Fibroblast of upper back skin (primary cell): ENCODE data around the gene PRIMA1.

Experiments
- DNase-seq: peaks from one replicate; pipeline ENCODE4 v3.0.0-alpha.2; 2013

PRIMA1 gene

DNA sequence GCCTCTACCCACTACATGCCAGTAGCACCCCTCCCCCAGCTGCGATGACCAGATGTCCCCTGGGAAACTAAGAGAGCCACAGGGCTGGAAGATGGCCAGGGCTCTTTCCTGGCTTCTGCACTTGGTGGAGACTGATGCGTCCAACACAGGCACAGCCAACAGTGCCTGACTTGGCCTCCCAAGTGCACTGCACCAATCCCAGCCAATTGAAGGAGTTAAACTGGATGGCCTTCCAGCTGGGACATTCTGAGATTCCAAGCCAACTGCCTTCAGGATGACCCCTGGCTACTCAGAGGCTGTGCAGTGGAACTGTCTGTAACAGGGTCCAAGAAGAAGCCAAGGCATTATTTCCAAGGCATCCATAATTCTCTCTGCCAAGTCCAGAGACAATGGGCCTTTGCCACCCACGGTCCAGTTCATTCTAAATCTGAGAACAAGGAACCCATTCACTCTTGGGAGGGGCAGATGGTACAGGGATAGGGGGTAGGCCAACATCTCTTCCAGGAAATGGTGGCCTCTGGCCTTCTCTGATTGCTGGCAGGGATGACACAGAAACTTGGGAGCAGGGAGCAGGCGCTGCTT, 35.2 kb downstream of the PRIMA1 start:
- DNase-seq = no peak

DNA sequence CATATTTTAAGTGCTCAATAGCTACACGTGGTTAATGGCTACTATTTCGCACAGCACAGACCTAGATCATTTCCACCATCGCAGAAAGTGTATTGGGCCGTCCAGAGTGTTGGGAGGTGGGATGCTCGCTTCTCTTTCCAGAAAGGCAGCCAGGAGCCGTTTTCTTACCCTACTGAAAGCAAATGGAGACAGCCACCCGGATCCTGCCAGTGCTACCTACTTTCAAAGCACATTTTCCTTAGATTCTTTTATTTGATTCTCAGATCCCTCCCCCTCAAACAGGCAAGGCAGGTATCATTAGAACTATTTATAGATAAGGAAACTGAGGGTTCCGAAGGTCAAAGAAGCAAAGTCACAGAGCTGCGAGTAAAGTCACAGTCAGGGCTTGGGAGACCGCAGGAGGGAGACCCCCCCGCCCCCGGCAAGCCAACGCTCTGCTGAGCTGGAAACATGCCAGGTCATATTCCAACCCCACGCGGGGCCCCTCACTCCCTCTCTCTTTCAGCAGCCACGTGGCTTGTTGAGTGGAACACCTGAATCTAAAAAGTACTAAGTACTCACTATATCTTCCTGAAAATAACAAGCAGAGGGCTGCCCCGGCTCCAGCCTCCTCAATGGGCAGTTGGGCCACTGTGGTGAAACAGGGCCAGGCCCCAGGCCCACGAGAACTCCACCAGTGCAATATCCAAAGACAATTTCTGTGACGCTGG, 36.2 kb downstream of the PRIMA1 start:
- DNase-seq = no peak

DNA sequence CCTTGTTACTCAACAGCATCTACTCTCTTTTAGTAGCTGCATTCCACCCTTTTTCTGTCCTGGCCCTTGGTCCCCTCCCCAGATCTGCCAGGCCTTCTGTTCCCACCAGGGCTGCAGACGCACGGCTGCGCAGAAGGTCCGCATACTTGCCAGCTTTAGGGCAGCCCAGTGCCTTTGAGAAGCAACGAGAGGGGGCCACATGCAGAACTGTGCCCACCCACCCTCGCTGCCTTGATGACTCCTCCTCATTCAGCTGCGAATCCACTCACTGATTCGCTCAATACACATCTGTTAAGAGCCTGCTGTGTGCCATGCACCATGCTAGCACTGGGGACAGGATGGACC, 39.2 kb downstream of the PRIMA1 start:
- DNase-seq = no peak

DNA sequence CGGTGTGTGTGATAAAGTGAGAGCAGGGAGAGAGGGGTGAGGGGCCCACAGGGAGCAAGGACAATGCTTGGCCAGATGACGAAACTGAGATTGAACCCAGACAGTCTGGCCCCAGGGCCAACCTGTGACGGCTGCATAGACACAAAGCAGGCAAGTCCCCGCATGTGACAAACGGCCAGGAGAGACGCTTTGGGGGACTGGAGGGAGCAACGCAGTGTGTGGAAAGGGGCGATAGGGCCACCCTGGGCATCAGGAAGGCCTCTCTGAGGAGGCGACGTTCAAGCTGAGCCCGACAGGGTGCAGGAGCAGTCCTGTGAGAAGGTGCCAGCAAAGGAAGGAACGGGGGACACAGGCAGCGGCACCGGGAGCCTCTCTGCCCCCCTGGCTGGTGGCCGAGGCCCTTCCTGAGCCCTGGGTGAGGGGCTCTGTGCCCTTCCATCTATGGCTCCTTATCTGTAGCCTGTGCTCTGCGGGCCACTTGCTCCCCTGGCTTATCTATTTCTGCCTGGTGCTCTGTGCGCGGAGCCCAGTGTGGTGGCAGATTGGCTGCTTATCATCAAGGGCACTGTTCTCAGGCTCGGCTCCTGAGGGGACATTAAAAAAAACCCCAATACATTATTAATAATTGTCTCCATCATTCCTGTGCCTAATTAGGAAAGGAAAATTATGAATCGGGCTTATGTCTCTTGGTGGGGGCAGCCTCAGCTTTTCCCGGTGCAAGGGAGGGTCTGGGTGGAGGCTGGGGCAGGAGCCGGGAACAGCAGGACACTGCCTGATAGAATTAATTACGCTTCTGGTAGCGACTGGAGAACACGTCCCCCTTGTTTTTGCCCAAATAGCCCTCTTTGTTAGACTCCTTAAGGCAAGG, 39.8 kb downstream of the PRIMA1 start:
- DNase-seq = no peak

DNA sequence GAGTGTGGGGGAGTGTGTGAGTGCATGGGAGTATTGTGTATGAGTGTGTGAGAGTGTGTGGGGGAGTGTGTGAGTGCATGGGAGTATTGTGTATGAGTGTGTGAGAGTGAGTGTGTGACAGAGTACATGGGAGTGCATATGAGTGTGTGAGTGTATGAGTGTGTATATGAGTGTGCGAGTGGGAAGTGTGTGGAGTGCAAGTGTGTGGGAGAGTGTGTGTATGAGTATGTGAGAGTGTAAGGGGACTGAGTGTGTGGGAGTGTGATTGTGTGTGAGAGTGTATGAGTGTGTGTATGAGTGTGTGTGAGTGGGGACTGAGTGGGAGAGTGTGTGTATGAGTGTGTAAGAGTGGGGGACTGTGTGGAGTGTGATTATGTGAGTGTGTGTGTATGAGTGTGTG, 40.7 kb downstream of the PRIMA1 start:
- DNase-seq = no peak

DNA sequence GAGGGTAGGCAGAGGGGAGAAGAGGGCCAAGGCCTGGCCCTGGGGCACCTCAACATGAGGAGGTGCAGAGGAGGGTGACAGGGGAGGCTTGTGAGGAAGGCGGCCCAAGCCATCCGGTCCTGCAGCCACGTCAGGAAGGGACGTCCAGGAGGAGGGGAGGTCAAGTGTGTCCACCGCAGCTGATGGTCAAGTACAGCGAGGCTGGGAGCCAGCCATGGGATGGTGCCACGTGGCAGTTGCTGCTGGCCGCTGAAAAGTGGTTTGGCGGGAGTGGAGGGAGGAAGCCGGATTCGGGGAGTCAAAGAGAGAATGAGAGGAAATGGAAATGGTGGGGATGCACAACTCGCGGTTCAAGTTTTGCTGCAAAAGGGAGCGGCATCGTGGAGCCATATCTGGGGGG, 41.2 kb downstream of the PRIMA1 start:
- DNase-seq = no peak

DNA sequence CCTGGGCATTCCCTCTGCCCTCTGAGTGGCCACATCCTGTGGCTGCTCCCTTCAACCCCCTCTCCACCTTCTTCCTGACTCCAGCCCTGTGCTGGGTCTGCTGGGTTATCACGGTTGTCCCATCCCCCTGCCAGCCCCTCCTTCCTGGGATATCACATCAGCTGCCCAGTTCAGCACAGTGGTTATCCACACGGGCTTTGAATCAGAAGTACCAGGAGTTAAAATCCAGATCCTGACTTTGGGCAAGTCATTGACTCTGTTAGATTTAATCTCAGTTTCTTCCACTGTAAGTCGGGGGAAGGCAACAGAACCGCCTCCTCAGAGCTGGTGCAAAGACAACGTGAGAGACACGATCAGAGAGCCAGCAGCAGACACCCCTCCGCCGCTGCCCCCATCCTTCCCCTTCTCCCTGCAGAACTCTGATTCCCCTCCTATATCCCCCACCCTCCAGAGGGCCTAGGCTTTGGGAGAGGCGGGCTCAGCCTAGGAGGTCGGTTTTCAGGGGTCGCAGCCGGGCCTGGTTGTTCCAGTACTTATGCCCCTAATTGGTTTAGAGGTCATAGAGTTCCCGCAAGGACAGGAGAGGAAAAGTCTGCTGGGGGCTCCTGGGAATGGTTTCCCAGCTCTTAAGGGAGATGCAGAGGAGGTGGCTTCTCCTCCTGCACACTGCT, 42.5 kb downstream of the PRIMA1 start:
- DNase-seq = no peak

DNA sequence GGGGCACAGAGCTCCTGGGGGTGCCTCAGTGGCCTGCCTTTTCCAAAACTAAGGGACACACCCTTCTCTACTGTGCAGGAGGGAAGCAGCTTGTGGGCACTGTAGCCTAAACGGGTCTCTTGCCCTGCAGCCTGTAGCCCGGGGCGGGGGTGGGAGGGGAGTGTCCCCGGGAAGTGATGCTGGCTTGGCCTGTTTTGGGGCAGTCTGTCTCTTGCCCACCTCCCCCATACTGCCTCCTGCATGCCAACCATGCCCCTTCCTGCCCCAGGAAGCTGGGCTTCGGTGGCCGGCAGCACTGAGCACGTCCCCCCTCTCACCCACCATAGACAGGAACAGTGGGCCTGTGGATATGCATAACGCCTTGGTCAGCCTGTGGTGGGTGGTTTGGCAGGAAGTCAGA, 43.4 kb downstream of the PRIMA1 start:
- DNase-seq = no peak

DNA sequence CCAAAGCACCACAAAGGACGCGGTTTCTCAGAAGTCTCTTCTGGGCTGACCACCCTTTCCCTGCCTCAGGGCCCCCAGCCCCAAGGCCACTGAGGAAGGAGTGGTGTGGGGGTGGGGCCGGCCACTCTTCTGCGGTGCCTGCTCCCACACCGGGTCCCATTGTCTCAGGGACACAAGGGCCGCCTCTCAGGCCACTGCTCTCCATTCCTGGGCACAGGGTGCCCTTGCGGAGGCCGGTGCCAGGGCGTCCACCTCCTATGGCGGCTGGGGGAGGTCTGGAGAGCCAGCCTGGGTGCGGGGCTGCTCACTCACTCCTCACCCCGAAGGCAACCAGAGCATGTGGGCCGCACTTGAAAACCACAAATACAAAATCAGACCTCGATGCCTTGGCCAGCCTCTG, 44.1 kb downstream of the PRIMA1 start:
- no peak for DNase-seq

DNA sequence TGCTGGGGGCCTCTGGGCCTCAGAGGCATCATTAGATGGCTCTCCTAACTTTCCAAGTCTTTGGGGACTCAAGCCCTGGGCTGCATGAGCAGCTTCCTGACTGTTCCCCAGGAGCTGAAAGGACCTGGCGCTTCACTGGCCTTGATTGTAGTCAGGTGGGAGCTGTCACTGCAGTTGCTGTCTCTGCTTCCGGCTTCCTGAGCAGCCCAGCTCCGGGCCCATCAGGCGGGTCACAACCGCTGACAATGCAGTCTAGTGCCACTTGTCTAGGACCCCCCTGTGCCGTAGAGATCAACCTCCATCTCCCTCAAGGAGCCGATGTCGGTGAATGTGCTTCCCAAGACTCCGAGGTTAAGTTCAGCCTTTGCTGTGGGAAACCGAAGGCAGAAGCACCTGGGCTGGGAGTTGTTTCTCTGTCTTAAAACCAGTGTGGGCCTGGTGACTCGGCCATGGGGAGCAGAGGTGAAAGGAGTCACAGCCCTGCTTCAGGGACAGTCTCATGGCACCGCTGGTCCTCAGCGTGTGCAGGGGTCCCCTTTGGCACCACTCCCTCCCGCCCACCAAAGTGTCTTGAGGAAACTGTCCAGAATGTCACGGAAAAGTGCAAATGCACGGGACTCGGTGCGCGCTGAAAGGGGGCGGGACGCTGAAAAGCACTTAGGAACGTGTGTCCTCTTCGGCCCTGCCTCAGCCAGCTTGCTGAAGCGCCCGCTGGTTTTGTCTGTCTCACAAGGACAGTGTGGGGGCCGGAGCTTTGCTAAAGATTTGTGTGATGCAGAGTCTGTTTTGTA, 44.8 kb downstream of the PRIMA1 start:
- no peak for DNase-seq

DNA sequence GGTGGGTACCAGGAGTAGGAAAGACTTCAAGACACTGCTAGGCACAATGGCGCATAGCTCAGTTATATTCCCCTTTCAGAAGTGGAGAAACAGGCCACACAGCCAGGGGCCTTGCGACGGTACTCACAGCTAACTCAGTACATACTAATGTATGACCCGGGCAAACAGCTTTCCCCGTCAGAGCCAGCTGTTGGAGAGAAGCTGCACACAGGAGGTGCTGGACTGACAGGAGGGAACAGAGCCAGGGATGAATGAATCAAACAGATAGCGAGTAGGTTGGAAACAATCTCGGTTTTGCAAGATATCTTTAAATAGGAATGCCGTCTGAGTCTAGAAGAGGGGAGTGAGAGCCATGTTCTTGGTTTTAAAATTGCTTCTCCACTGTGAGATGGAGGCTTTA, 45.5 kb downstream of the PRIMA1 start:
- no peak for DNase-seq

DNA sequence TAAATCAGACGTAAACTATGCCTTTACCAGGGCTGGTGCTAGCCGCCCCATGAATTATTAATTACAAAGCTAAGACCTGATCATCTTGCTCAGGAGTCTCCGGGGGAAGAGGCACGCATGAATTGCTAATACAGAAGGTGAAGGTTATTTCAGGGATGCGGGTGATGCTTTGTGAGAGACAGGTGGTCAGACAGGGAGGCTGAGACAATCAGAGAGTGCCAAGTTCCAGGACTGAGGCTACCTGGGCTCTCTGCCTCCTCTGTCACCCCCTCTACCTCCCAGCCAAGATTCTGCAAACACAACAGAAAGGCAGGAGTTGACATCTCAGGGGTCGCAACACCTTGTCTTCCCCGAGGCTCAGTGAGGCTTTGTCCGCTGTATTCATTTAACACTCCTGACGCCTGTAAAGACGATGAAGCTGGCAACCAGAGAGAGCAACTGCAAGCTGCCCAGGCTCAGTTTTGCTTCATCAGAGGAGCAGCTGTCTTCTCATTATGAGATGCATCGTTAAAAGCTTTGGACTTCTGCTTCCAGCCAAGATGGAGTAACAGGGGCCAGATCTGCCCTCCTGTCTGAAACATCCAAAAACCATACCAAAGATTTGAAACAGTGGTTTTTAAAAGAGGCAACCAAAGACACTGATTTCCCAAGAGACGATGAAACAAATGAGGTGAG, 46.6 kb downstream of the PRIMA1 start:
- no peak for DNase-seq

DNA sequence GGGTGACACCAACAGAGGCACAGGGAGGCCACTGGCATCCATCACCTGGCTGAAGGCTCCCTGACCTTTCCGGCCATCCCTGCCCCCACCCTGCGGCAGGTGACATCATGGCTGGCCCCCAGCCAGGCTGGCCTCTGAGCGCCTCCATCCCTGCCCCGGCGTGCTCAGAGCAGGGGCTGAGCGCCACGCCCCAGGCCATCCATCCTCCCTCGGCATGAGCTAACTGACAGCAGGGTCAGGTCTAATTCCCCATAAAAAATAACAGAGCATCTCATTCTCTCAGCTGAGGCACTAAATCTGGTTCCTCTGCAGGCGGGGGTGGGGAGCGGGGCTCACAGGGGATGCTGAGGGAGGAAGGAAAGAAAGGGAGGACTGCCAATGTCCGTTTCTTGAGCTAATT, 50.7 kb downstream of the PRIMA1 start:
- no peak for DNase-seq

DNA sequence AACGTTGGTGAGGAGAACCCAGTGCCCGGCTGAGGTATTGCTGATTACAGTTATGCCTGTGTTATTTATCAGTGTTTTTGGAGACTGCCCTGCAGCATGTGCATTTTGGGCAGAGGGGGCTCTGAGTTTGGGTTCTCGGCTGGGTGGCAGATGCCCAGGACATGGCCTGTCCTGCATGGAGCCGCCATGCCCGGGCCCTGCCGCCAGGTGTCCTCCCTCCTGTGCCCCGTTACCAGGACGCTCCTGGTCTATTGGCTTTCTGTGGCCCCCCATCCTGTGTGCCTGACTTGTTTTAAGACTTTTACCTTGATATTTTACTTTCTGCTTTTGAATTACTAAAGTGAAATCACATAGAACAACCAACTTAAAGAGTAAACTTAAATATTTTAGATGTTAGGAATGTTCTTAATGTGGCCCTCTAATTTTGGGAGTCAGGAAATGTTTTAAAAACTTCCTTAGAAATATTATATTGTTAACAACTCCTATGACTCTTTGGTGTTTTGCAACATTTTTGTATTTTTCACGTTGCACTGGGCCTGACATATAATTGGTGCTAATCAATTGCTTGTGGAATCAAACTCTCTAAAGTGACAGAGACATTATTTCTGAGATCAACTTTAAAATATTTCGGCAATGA, 51.8 kb downstream of the PRIMA1 start:
- DNase-seq = no peak

DNA sequence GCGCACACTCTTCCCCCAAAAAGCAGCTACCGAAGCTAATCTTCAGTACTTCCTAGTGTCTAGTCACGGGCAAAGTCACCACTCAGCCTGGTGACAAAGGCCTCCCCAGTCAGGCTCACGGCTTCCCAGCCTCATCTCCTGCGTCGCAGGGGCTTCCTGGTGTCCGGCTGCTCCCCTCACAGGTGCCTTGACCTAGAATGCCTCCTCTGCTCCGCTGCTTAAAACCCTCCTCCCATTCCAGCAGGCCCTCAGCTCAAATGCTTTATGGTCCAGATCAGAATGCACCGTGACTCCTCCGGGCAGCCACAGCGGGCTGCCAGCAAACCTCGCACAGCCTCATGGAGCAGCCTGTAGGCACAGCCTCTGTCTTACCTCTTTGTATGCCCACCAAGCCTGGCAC, 53.1 kb downstream of the PRIMA1 start:
- DNase-seq = no peak

DNA sequence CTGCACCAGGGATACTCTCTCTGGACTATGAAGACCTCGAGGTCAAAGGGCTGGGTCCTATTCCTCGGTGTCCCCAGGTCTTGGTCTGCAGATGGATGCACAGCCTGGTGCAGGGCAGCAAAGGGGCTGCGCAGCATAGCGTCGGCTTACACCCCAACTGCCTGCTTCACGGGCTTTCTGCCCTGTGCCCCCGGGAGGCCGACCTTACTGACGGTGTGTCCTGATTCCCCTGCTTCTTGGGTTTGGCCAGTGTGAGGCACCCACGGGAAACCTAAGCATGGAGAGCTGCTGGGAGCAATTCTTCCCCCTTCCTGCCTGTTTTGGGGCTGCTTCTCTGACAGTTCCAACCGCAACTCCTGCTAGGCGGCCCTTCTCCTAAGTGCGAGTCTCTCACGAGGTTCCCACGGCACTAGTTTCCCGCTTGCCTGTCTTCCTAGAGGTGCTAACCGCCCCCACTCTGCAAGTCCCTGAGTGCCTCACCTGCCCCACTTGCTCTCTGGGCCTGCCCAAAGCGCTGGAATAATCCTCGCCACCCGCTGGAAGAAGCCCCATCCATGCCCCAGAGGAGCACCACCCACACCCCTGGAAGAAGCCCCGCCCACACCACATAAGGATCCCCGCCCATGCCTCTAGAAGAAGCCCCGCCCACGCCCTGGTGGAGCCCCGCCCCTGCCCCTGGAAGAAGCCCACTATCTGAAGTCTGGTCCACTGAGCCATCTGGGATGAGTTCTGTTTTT, 54.0 kb downstream of the PRIMA1 start:
- no peak for DNase-seq

DNA sequence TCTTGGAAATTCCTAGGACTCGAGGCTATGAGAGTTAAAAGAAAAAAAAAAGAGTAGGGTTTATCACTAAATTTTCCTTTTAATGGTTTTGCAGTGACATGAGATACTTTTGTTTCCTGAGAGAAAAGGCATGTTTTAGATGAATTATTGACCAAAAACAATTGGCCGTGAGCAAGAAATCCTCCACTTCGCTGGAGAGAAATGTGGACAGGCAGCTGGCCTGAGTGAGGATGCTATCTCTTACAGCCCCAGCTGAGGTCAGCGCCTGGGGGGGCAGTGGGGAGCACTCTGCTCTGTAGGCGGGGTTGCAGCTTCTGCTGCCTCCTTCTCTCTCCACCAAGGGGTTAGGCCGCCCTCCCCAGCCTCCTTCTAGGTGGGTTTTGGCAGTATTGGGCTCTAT, 54.7 kb downstream of the PRIMA1 start:
- DNase-seq = no peak

DNA sequence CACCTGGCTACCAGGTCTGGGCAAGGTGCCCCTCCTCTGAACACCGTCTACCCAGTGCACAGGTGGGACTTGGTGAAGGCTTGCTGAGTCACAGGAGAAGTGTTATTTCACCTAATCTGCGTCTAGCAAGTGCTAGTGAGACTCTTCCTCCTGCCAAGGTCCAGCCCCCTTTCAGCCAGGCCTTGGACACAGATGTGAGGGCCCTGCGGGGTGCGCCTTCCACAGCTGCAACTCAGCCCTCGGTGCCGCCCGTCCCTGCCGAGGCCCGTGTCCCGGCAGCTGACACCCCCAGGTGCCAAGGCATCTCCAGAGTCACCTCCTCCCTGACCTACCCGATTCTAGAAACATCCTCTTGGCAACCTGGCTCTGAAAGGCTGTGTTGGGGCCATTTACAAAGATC, 55.1 kb downstream of the PRIMA1 start:
- DNase-seq = no peak

DNA sequence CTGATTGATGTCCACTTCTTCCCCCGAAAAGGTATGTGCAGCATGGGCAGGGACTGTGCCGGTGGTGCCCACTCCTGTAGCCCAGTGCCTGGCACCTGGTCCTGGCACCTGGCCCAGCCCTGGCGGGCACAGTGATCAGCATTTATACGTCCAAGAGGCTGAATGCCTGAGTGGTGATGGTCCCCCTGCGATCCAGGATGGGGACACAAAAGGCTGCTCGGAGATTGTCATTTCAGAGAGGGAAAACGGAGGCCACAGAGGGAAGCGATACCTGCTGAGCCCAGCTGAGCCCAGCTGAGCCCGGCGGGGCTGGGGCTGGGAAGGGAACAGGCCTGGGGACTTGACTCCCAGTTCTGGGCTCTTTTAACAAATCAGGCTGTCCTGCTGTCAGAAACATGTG, 55.8 kb downstream of the PRIMA1 start:
- DNase-seq = no peak

DNA sequence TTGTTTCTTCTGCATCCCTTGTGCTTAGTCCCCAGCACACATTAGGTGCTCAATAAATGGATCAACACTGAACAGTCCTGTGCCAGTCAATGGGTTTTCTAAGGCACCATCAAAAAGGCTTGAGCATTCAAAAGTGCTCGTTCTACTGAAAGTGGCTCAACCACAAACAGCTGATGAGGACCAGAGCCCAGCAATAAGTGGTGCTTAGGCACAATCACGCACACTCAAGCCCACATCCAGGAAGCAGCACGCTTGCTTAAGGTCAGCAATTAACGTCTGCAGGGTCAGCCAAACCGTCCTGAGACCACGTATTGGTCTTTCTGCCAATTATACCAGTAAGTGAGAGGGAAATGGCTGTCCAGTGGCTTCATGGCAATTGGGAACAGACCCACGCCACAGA, 56.5 kb downstream of the PRIMA1 start:
- DNase-seq = no peak

DNA sequence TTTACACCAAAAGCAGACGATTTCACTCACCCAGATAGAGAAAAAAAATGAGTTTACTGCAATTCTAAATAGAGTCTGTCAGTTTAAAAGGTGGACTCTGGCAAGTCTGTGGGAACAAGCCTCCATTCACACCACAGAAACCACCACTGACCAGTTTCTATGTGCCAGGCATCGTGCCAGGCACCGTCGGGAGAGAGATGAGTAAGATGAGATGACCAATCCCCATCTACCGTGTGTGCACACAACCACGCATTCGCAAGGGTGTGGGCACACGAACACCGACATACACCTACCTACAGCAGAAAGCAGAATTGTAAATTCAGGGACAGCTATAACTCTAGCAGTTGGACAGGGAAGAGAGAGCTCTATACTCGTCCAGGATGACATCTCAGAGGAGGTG, 58.3 kb downstream of the PRIMA1 start:
- no peak for DNase-seq
